ENCODE measurements around the gene FCN2. TPM values are rescaled to one million over a fixed set of nuclear protein-coding genes. Genes with fewer than 3 reads are reported as not detected.

Gene FCN2
- total RNA-seq, 1 experiment from 2014 or later: not detected

DNA sequence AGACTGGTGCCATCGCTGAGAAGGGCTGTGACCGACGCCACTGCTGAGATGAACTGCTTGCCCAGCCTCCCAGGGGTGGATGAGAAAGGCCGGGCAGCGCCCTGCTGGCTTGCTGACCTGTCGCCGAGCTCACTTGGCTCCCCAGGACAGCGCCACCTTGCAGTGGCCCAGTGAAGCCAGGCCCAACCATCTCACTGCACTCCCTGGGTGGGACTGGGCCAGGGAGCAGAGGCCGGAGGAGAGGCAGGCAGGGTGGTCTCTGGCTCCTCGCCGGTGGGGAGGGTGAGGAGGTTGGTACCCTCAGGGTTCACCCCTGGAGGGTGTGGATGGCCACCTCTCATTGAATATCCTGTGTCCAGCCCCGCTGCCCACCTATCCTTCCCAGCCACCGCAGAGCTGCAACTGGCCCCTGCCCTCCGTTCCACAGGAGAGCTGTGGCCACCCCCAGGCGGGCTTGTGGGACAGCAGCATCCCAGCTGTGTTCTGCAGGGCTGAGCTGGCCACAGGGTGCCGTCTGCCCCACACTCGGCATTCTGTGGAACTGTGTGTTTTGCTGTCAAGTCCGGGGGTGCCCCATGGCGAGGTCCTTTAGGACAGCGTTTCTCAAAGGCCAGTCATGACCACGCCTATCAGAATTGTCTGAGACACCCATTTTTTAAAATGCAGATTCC, 41.0 kb upstream of the FCN2 start:
- Histone ChIP-seq H3K9me2 (ENCODE audit: insufficient read depth) (no peaks in the 10 kb centered on the region), H3K27me3 (ENCODE audit: insufficient read depth, low read length) (peaks cover 13% of the 10 kb centered on the region; the same call in 1 of the 2 replicates), H3K4me3 (replicated peaks in 1 of 2; ENCODE audit: low read depth in 1 of 2, low read length in 2 of 2) (no peak overlapping the region), H3K79me2 (ENCODE audit: insufficient read depth, low read length) (no peaks in the 10 kb centered on the region), H3K27ac (ENCODE audit: low read depth, low read length) (no peak overlapping the region), H3K9me3 (ENCODE audit: control insufficient read depth in 1 of 2, insufficient read depth in 1 of 2, low read depth in 1 of 2, low read length in 2 of 2) (no peaks in the 10 kb centered on the region), H3K4me1 (ENCODE audit: control insufficient read depth in 1 of 2, insufficient read depth in 2 of 2, low read length in 2 of 2) (peaks cover 0 to 7% of the 10 kb centered on the region in 2 experiments; a peak in 2 of 4 replicates), H3K9ac (ENCODE audit: low read length) (no peak overlapping the region), H3K36me3 (ENCODE audit: control insufficient read depth in 1 of 2, insufficient read depth in 2 of 2, low read length in 2 of 2) (no peaks in the 10 kb centered on the region), H3K4me2 (ENCODE audit: low read length) (no peak overlapping the region), H4K20me1 (ENCODE audit: insufficient read depth) (no peaks in the 10 kb centered on the region), H2AFZ (ENCODE audit: low read depth, low read length, poor library complexity, severe bottlenecking) (no peak overlapping the region)
- CTCF ChIA-PET: no interaction called here
- RAD21 ChIA-PET (ENCODE audit: low non-redundant PET in 1 of 2, low total read pairs in 2 of 2, uncharacterized antibody in 2 of 2, unreplicated experiment in 2 of 2): no interaction called here
- ATAC-seq (peak; percentile 78), DNase-seq (ENCODE audit: low read depth, low spot score) (no peak)
- no TSS peak for BruUV-seq (replicated peaks)
- POLR2A ChIA-PET: no interaction called here
- TF ChIP-seq EZH2 (IDR thresholded peaks at IDR 0.05) (no peak), ZFX (IDR thresholded peaks at IDR 0.05) (no peak), SP1 (IDR thresholded peaks at IDR 0.05; ENCODE audit: low read depth) (no peak), POLR2AphosphoS5 (IDR thresholded peaks at IDR 0.05; ENCODE audit: low read depth, low read length) (no peak), TCF7L2 (IDR thresholded peaks at IDR 0.05; ENCODE audit: borderline replicate concordance, extremely low read depth, insufficient read depth, insufficient read length) (no peak), YY1 (IDR thresholded peaks at IDR 0.05; ENCODE audit: extremely low read depth, insufficient replicate concordance, low read depth, low read length) (no peak)
- TF ChIP-seq, protein P1, sequence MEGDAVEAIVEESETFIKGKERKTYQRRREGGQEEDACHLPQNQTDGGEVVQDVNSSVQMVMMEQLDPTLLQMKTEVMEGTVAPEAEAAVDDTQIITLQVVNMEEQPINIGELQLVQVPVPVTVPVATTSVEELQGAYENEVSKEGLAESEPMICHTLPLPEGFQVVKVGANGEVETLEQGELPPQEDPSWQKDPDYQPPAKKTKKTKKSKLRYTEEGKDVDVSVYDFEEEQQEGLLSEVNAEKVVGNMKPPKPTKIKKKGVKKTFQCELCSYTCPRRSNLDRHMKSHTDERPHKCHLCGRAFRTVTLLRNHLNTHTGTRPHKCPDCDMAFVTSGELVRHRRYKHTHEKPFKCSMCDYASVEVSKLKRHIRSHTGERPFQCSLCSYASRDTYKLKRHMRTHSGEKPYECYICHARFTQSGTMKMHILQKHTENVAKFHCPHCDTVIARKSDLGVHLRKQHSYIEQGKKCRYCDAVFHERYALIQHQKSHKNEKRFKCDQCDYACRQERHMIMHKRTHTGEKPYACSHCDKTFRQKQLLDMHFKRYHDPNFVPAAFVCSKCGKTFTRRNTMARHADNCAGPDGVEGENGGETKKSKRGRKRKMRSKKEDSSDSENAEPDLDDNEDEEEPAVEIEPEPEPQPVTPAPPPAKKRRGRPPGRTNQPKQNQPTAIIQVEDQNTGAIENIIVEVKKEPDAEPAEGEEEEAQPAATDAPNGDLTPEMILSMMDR (IDR thresholded peaks at IDR 0.05 in 2 of 3, conservative IDR thresholded peaks at IDR 0.05 in 1 of 3; ENCODE audit: borderline replicate concordance in 1 of 3, insufficient read depth in 1 of 3, low read depth in 2 of 3, low read length in 2 of 3): peak in 2 of 3 experiments; percentile 51 to 55; a peak in 4 of 6 replicates
- TF ChIP-seq, protein P2, sequence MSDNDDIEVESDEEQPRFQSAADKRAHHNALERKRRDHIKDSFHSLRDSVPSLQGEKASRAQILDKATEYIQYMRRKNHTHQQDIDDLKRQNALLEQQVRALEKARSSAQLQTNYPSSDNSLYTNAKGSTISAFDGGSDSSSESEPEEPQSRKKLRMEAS (IDR thresholded peaks at IDR 0.05): no peak
- intact Hi-C loops (cut with micrococcal nuclease): no loop called here
